Loucy (cell line): ENCODE data around the gene PRELP.

ENCODE experiments used
- EZH2phosphoT487 ChIP-seq: fragments of 200-600 bp; IDR thresholded peaks from 2 replicates; pipeline ENCODE4 v1.6.1; 2018; ENCODE audit warnings: antibody characterized with exemption, mild to moderate bottlenecking, moderate library complexity, borderline replicate concordance
- TF ChIP-seq, protein P1 (sequence below): fragments of 200-600 bp; sonication (generic); conservative IDR thresholded peaks from 2 replicates; pipeline ENCODE4 v1.5.1; 2014; ENCODE audit warnings: mild to moderate bottlenecking, antibody characterized with exemption, low read length

DNA sequence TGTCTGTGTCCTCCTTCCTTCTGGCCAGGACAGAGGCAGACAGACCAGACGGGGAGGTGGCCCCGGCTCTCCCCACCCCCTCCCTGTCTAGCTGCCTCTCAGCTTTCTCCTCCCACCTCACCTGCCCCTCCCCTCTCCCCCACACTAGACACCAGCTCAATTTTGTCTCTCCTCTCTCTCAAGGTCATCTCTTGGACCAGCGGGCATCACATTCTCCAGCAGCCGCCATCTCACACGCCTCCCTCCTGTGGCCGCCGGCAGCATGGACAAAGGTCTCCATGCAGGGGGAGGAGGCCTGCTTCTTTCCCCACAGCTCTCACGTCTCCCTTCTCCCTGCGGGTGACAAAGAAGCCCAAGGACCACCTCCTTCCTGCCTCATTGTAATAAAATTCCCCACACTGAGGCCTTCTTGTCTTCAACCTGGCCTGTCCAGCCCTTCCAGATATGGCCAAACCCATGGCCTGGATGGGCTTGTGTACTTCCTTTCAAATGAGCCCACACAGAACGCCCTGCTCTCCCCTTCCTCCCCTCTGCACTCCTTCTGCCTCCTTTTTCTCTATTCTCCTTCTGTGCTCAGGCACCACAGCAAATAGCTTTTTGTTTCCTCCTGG lies 33.0 kb downstream of the PRELP start:
- TF ChIP-seq, protein P1, sequence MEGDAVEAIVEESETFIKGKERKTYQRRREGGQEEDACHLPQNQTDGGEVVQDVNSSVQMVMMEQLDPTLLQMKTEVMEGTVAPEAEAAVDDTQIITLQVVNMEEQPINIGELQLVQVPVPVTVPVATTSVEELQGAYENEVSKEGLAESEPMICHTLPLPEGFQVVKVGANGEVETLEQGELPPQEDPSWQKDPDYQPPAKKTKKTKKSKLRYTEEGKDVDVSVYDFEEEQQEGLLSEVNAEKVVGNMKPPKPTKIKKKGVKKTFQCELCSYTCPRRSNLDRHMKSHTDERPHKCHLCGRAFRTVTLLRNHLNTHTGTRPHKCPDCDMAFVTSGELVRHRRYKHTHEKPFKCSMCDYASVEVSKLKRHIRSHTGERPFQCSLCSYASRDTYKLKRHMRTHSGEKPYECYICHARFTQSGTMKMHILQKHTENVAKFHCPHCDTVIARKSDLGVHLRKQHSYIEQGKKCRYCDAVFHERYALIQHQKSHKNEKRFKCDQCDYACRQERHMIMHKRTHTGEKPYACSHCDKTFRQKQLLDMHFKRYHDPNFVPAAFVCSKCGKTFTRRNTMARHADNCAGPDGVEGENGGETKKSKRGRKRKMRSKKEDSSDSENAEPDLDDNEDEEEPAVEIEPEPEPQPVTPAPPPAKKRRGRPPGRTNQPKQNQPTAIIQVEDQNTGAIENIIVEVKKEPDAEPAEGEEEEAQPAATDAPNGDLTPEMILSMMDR: no peak
- TF ChIP-seq EZH2phosphoT487: no peak
